Measurements from ENCODE around the gene SPEN. TPM values are rescaled to one million over a fixed set of nuclear protein-coding genes. Genes with fewer than 3 reads are reported as not detected.

SPEN gene
- total and polyA plus RNA-seq, 9 of the 15 experiments (the other 6 are each of a cell fraction or from before 2014, with no cell fraction given) = 5.7 to 87.5 (median 27.2) TPM

GRCh38 chr1:15975805-15976680 is 128.5 kb downstream of the SPEN start, which contains the start of gene ZBTB17 (continued):
- TF ChIP-seq RNF219 (CRISPR knock-in tag; IDR thresholded peaks at IDR 0.05) (no peak), ZBTB12 (CRISPR knock-in tag; IDR thresholded peaks at IDR 0.05) (peak; percentile 80), WHSC1 (IDR thresholded peaks at IDR 0.05; ENCODE audit: low read length) (no peak), ZBTB5 (IDR thresholded peaks at IDR 0.05) (no peak), NCOA2 (IDR thresholded peaks at IDR 0.05; ENCODE audit: partially characterized antibody in 2 of 2) (no peak), RAD51 (IDR thresholded peaks at IDR 0.05; ENCODE audit: borderline replicate concordance, low read depth) (no peak), SMC3 (conservative IDR thresholded peaks at IDR 0.05; ENCODE audit: insufficient read depth, low read depth, low read length) (no peak), BDP1 (IDR thresholded peaks at IDR 0.05; ENCODE audit: insufficient read depth, insufficient read length) (no peak), E2F6 (IDR thresholded peaks at IDR 0.05; ENCODE audit: borderline replicate concordance in 1 of 2, extremely low read depth in 1 of 2, insufficient read depth in 1 of 2, insufficient read length in 1 of 2, low read depth in 1 of 2, low read length in 1 of 2, poor library complexity in 1 of 2, severe bottlenecking in 1 of 2) (no peak), CSDE1 (IDR thresholded peaks at IDR 0.05) (no peak; a peak in 1 of 4 replicates), ZNF830 (CRISPR knock-in tag; IDR thresholded peaks at IDR 0.05) (no peak), TBP (optimal IDR thresholded peaks at IDR 0.05; ENCODE audit: low read depth, low read length) (peak; percentile 59), ZNF165 (CRISPR knock-in tag; IDR thresholded peaks at IDR 0.05; ENCODE audit: borderline replicate concordance) (no peak), SLC30A9 (CRISPR knock-in tag; IDR thresholded peaks at IDR 0.05) (no peak), LARP7 (IDR thresholded peaks at IDR 0.05) (no peak), CHD2 (IDR thresholded peaks at IDR 0.05; ENCODE audit: low read depth, low read length) (0 out of 2 replicates have a peak, but pooled peaks have one; percentile 33), U2AF2 (optimal IDR thresholded peaks at IDR 0.05; ENCODE audit: low read depth, low read length) (no peak), PCBP2 (IDR thresholded peaks at IDR 0.05; ENCODE audit: low read depth, low read length, poor library complexity, severe bottlenecking) (no peak), PHF21A (IDR thresholded peaks at IDR 0.05; ENCODE audit: borderline replicate concordance, low read depth) (peak; percentile 82; the same call in 1 of the 2 replicates), SMARCA5 (IDR thresholded peaks at IDR 0.05) (no peak), HMG20B (CRISPR knock-in tag; IDR thresholded peaks at IDR 0.05) (no peak), ZNF282 (CRISPR knock-in tag; IDR thresholded peaks at IDR 0.05) (no peak)

Measured in K562 (cell line).